ENCODE data around the gene P2RY6. TPM values are rescaled to one million over a fixed set of nuclear protein-coding genes. Genes with fewer than 3 reads are reported as not detected.

P2RY6 gene
- total RNA-seq, 1 experiment from 2014 or later = 0.15 TPM

DNA sequence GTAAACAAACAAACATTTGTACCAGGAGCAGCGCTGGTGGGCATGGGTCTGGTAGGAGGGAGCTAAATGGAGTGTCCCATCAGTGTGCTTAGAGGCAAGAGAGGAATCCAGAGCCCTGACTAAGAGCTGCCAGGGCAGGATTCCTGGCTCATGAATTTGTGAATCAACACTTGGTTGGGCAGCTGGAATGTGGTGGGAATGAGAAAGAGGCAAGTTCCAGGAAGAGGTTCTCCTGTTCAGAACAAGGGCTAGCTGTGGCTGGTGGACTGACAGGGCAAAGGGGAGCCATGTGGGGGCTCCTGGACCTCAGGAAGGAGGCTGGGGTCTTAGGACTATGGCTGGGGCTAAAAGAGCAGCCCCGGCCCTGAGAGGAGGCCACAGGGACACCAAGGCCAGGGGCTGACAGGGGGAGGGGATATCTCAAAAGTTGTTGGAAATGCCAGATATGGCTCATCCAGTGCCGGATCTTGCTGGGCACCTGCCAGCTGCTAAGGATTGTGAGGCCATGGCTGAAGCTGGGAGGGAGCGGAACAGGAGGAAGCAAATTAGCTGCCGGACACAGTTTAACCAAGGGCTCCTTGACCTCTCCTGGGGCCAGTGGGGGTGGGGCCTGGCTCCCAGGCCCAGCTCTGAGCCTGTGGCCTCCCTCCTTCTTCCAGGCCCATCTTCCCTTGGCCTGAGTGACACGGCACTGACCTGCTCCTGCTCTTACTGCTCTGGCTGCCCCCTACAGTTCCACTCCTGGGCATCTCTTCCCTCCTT, 14.6 kb upstream of the P2RY6 start:
- no TSS peak for BruUV-seq (replicated peaks)
- POLR2A ChIA-PET = no interaction called here
- RAD21 ChIA-PET (ENCODE audit: low non-redundant PET in 1 of 2, low total read pairs in 2 of 2, uncharacterized antibody in 2 of 2, unreplicated experiment in 2 of 2) = no interaction called here
- no peaks in the 10 kb centered on the region for H4K20me1 ChIP-seq (ENCODE audit: insufficient read depth)
- no peaks in the 10 kb centered on the region for H3K9me2 ChIP-seq (ENCODE audit: insufficient read depth)
- no peak overlapping the region; a peak in 1 of 4 replicates for H3K4me3 ChIP-seq (replicated peaks in 1 of 2; ENCODE audit: low read depth in 1 of 2, low read length in 2 of 2)
- peak overlapping the region; percentile 57 for H3K4me2 ChIP-seq (ENCODE audit: low read length)
- peak overlapping the region; percentile 55 for H3K27ac ChIP-seq (ENCODE audit: low read depth, low read length)
- DNase-seq (ENCODE audit: low read depth, low spot score) = peak; percentile 27
- H2AFZ ChIP-seq (ENCODE audit: low read depth, low read length, poor library complexity, severe bottlenecking) = peak overlapping the region; percentile 54
- peak; percentile 56; the same call in 1 of the 2 replicates for ATAC-seq
- no peaks in the 10 kb centered on the region for H3K36me3 ChIP-seq (ENCODE audit: control insufficient read depth in 1 of 2, insufficient read depth in 2 of 2, low read length in 2 of 2)
- H3K9me3 ChIP-seq (ENCODE audit: control insufficient read depth in 1 of 2, insufficient read depth in 1 of 2, low read depth in 1 of 2, low read length in 2 of 2) = no peaks in the 10 kb centered on the region
- TF ChIP-seq SP1 (IDR thresholded peaks at IDR 0.05; ENCODE audit: low read depth) (no peak), RAD21 (IDR thresholded peaks at IDR 0.05; ENCODE audit: low read depth) (no peak), ZFX (IDR thresholded peaks at IDR 0.05) (no peak)
- TF ChIP-seq, protein P1, sequence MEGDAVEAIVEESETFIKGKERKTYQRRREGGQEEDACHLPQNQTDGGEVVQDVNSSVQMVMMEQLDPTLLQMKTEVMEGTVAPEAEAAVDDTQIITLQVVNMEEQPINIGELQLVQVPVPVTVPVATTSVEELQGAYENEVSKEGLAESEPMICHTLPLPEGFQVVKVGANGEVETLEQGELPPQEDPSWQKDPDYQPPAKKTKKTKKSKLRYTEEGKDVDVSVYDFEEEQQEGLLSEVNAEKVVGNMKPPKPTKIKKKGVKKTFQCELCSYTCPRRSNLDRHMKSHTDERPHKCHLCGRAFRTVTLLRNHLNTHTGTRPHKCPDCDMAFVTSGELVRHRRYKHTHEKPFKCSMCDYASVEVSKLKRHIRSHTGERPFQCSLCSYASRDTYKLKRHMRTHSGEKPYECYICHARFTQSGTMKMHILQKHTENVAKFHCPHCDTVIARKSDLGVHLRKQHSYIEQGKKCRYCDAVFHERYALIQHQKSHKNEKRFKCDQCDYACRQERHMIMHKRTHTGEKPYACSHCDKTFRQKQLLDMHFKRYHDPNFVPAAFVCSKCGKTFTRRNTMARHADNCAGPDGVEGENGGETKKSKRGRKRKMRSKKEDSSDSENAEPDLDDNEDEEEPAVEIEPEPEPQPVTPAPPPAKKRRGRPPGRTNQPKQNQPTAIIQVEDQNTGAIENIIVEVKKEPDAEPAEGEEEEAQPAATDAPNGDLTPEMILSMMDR (IDR thresholded peaks at IDR 0.05 in 2 of 3, conservative IDR thresholded peaks at IDR 0.05 in 1 of 3; ENCODE audit: borderline replicate concordance in 1 of 3, insufficient read depth in 1 of 3, low read depth in 2 of 3, low read length in 2 of 3) = no peak
- CTCF ChIA-PET = interaction anchor here (1.2 kb wide), 1 partner anchor 21 kb away, joined by 4 read pairs; no protein-coding TSS in a partner anchor
- H3K79me2 ChIP-seq (ENCODE audit: insufficient read depth, low read length) = no peaks in the 10 kb centered on the region
- no peaks in the 10 kb centered on the region for H3K27me3 ChIP-seq (ENCODE audit: insufficient read depth, low read length)
- intact Hi-C loops (cut with micrococcal nuclease) = no loop called here
- H3K4me1 ChIP-seq (ENCODE audit: control insufficient read depth in 1 of 2, insufficient read depth in 2 of 2, low read length in 2 of 2) = peaks cover 9 to 19% of the 10 kb centered on the region in 2 experiments
- peak overlapping the region; percentile 36; the same call in 1 of the 2 replicates for H3K9ac ChIP-seq (ENCODE audit: low read length)

All from HCT116 (cell line).